H54 (cell line): ENCODE data around the gene SULT4A1.

Experiments used
- DNase-seq: peaks from one replicate; pipeline ENCODE4 v3.0.0; 2011; ENCODE audit warnings: low spot score, mixed read lengths; ENCODE audit not compliant: insufficient read length
- FAIRE-seq: peaks from 3 replicates; lab custom pipeline; 2011; peaks lifted over from hg19 to GRCh38; lab: Jason Lieb, UNC
- POLR2A ChIP-seq: IDR thresholded peaks from 2 replicates; pipeline ENCODE4 v1.6.1; 2011; ENCODE audit warnings: low read depth, mild to moderate bottlenecking, low read length

The SULT4A1 gene

DNA sequence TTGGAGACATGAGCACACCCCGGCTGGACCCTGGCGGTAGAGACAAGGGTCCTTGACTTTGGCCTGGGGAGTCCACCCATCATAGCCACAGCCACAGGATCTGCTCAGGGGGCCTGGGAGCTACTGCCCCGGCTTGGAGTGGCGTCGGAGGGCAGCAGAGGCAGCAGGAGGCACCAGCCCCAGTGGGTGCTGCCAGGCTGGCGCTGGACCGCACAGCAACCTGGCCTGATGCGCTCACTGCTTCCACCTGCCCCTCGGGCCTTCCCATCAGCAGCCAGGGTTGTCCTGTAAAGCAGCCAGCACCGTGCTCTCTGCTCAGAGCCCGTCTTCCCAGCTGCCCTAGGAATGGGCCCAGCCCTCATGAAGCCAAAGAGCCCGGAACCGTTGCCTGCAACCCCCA lies 21.9 kb downstream of the SULT4A1 start:
- no peak for TF ChIP-seq POLR2A
- no peak for FAIRE-seq

DNA sequence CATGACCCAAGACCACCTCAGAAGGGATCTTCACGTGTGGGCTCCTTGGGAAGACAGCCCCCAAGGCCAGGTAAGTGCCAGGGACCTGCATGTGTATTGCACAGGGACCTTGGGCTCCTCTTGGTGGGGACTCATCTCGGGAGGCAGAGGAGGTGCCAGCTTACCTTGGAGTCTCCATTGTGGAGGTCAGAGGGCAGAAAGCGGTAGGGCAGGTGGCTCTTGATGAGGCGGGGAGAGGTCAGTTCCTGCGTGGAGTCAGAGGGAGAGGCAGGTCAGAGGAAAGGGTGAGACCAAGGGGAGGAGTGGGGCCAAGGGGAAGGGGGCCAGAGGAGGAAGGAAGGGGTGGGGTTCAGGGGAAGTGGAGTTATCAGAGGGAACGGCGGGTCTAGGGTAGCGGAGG lies 22.5 kb downstream of the SULT4A1 start:
- DNase-seq (no peak), FAIRE-seq (no peak)
- no peak for TF ChIP-seq POLR2A

More for the DNA sequence above, 21.9 kb downstream of the SULT4A1 start:
- no peak for DNase-seq

DNA sequence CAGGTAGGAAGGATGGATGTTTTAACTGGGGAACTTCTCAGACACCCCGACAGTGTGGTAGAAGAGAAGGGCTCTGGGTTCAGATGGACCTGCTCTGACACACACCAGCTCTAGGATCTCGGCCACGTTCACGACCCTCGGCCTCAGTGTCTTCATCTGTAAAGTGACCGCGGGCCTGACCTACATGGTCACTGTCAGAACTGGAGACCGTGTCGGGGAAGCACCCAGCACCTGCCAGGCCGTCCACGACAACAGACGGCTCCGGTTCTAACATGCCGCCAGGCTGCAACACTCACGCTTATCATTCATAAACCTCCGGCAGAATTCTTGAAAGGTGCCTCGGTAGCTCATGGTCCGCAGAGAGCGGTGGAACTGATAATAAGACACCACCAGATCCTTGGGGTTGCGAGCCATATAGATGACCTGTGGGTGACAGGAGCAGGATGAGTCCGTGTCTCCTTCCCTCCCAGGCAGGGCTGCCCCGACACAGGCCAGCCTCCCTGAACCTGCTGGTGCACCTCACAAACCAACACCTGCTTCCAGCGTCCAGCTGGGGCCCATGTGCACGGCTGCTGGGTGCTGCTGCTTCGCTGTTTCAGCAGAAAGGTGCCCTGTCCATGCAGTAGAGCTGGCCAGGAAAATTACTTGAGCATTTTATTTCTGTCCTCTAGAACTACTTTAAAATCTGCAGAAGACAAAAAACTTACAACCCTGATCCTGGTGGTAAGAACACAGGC lies 23.6 kb downstream of the SULT4A1 start:
- no peak for FAIRE-seq
- no peak for TF ChIP-seq POLR2A
- DNase-seq = no peak

- no peak for DNase-seq
- no peak for FAIRE-seq
- no peak for TF ChIP-seq POLR2A
Measured at GRCh38 chr22:43838161-43838560, 24.2 kb downstream of the SULT4A1 start.

DNA sequence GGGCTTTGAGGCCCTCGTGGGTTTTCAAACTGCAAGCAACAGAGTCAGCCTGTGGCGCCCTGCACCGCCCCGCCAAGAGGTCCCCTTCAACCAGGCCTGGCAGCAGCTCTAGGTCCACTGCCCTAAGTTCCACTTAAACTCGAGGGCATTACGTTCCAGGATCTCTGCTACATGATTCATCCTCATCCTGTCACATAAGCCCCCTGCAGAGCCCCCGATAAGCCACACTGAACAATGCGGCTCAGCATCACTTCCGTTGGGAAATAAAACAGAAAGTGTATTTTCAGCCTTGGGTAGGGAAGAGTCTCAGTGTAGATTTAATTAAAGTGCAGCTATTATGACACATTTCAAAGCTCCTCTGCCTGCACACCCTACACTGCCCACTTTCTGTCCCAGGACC lies 24.6 kb downstream of the SULT4A1 start:
- FAIRE-seq (no peak), DNase-seq (no peak)
- no peak for TF ChIP-seq POLR2A

DNA sequence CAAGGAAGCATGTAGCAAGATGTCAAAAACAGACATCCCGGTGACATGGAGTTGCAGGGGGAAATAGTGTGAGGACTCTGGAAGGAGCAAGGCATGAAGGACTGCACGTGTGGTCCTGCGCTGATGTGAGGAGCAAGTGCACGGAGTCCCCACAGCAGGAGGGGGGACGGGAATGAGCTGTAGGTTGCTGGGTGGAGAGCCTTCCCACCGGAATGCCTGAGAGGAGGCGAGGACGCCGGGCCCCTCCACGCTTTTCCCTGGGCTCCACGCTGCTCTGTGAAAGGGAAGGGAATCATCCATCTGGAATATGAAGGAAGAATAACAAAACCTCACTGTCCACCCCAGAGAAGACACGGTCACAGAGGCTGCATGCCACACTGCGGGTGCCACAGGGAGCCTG lies 26.6 kb downstream of the SULT4A1 start:
- no peak for FAIRE-seq

GRCh38 chr22:43835166-43835565 lies 27.1 kb downstream of the SULT4A1 start:
- FAIRE-seq = no peak

More for the DNA sequence above, 26.6 kb downstream of the SULT4A1 start:
- no peak for TF ChIP-seq POLR2A
- DNase-seq = no peak

DNA sequence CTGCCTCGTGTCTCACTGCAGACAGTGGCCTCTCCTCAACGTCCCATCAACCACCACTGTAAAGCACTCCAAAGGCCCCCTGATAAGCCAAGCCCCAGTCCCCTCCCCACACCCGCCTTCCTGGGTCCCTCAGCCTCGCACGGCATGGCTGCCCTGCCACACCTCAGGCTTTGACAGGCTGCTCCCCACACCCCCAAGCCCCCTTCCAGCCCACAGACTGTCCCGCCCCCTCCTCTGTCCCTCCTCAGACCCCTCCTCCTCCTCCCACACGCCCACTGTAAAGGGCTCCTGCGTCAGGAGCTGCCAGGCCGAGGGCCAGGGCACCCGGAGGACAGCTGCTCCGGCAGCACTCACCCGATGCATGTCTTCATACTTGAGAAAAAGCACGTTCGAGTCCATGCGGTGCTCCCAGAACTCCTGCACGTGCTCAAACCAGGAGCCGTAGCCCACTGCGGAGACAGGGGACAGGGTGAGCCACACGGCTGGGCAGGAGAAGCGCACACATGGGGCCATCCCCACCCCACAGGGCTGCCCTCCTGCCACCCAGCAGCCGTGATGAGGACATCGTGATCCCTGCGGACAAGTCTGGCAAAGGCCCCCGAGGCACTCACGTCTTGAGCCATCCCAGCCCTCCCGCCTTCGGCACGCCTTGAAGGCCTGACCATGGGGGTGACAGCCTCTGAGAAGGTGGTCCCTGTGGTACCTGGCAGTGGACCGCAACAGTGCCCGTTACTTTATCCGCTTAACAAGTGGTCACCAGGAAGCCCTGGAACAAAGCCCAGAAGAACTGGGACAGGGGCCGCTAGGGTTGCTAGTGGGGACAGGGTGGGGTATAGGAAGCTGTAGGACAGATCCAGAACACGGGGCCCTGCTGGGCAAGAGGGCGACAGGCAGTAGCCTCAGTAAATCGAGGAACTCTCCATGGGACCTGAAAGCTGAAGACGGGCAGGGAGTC lies 28.8 kb downstream of the SULT4A1 start:
- DNase-seq (no peak), FAIRE-seq (no peak)
- no peak for TF ChIP-seq POLR2A

More at GRCh38 chr22:43835166-43835565, 27.1 kb downstream of the SULT4A1 start:
- no peak for TF ChIP-seq POLR2A
- DNase-seq = no peak

GRCh38 chr22:43832393-43833265 lies 29.7 kb downstream of the SULT4A1 start:
- TF ChIP-seq POLR2A = no peak
- FAIRE-seq (no peak), DNase-seq (no peak)

- FAIRE-seq (no peak), DNase-seq (no peak)
- no peak for TF ChIP-seq POLR2A
Measured at GRCh38 chr22:43831561-43832392, 30.5 kb downstream of the SULT4A1 start.

DNA sequence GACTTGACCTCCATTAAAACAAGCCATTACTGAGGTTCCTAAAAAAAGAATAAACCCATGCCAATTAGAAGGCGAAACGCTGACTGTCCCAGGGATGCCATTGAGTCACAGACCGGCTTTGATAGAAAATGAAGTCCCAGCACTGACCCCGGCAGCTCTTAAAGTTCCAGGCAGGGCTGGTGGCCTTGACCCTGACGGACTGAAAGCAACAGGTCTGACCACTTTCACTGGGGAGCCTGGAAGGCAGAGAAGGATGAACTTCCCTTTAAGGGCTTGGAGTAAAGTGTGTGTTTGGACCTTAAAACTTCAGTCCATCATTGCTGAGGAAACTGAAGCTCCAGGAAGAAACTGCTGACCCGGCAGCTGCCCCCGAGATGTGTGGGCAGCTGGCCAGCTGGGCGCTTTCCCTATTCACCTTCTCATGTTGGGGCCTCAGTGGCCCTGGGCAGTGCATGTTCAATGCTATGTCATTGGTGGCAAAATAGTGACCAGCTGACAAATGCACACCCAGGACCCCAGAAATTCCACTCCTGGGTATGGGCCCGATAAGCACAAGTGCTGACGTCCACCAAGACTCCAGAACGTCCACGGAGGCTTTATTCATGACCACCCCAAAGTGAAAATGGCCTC lies 31.3 kb downstream of the SULT4A1 start:
- no peak for TF ChIP-seq POLR2A
- DNase-seq (no peak), FAIRE-seq (no peak)
